T follicular helper cell (primary cell): ENCODE results near the gene TMCO1.
"Not testable (repeated sequence)": the region's sequence is repeated elsewhere in the genome, so short reads cannot be mapped to it uniquely, and the experiment has no call there.

ENCODE experiments used
- DNase-seq: peaks from one replicate; pipeline ENCODE4 v3.0.0-alpha.2; 2020; ENCODE audit warnings: low read depth
- total RNA-seq, 2 experiments: gene quantifications; one replicate each; lab custom pipeline; 2026; lab: John Stamatoyannopoulos, UW

Gene TMCO1, protein sequence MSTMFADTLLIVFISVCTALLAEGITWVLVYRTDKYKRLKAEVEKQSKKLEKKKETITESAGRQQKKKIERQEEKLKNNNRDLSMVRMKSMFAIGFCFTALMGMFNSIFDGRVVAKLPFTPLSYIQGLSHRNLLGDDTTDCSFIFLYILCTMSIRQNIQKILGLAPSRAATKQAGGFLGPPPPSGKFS
- 71.7 to 118 reads per million in 2 experiments for total RNA-seq

GRCh38 chr1:165768513-165769394 lies at the start of gene TMCO1:
TMCO1 (minus strand) TSS chr1:165768868; CDS start chr1:165768751, 117 bp downstream.
- peak; percentile 93 for DNase-seq

DNA sequence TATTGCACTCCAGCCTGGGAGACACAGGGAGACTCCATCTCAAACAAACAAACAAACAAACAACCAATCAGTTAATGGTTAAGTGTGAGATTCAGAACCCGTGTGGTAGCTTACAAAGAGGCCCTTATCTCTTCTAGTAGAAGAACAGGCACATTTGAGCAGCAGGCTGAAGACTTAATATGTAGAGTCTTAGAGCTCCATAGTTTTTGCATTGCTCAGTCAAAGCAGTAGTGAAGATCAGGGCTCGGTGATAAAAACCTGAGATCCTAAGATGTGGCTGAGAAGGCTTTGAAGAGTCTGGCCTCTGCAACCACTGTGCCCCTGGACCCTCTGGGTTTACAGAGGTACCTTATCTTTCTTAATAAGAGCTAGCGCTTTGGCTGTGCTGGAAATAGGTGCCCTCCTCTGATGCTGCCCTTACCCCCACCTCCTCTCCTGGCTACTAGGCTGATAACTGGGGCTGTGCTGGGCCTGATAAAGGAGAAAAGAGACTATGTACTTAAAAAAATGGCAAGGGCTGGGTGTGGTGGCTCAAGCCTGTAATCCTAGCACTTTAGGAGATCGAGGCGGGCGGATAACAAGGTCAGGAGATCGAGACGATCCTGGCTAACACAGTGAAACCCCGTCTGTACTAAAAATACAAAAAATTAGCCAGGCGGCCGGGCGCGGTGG lies 48.3 kb upstream of the TMCO1 start:
- DNase-seq: no peak

DNA sequence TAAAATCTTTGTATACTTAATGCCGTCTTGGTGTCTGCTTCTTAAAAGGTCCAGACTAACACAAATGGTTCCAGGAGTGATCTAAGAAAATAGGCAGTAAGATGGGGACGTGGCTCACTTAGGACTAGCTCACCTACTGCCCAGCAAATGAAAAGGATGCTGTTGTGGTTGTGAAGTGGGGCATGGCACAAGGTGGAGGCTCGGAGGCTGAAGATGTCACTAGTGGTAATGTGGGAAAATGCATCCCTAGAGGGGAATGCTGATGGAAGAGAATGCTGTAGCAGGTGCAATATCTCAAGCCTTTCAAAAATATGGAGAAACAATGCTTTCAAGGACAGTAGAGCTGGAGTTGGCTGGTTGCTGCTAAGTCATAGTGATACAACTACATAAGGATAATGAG lies 47.5 kb upstream of the TMCO1 start:
- DNase-seq: no peak

- no peak for DNase-seq
These were observed 47.1 kb upstream of the TMCO1 start for GRCh38 chr1:165815725-165816124.

DNA sequence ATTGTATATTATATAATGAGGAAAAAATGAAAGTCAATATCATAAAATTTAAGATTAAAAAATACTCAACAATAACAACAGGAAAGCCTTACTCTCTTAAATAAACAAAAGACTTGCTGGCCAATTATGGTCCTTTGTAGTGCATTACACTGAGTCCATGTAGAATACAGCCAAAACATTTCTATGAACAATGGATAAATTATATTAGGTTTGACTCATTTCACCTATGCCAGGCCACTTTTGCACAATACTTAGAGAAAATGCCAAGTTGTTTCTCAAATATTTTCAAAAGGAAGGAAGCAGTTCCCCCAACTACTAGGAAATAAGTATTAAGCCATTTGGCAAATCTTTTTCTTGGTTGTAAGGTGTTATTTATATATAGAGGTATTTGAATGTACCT lies 38.9 kb upstream of the TMCO1 start:
- DNase-seq: no peak

DNA sequence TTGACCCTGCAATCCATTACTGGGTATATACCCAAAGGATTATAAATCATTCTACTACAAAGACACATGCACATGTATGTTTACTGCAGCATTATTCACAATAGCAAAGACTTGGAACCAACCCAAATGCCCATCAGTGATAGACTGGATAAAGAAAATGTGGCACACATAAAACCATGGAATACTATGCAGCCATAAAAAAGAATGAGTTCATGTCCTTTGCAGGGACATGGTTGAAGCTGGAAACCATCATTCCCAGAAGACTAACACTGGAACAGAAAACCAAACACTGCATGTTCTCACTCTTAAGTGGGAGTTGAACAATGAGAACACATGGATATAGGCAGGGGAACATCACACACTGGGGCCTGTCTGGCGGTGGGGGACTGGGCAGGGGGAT lies 35.8 kb upstream of the TMCO1 start:
- not testable (repeated sequence) for DNase-seq

- DNase-seq: no peak
These were observed 30.7 kb upstream of the TMCO1 start for GRCh38 chr1:165799387-165799786.

DNA sequence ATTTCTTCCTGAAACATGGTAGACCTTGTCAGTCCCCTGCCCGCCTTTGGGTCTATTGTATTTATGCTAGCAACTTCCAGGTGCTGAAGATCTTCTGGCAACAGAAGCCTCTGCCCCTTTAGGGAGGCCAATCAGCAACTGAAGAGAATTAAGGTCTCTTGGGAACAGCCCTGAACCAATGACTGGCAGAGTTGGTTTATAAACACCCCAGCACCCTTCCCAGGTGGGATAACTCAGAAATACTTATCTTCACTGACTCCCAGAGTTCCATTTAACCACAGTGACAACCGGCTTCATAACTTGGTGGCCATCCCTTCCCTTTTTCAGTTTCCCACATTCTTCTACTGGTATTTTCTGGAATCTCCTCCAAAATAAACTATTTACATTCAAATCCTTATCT lies 27.2 kb upstream of the TMCO1 start:
- no peak for DNase-seq

DNA sequence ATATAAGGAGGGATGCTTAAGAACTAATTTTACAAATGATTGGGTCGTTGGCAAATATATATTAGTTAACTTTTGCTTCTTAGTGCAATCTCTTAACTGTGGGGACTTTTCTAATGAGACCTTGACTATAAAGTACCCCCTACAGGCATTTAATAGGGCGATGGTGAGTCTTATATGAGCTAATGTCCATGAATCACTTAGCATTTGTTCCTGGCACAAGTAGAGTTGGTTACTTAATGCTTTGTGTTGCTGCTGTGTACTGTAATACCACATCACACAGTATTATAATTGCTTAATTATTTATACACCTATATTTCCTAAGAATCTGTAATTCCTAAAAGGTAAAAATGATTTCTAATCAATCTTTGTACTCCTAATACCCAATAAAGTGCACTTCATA lies 25.3 kb upstream of the TMCO1 start:
- DNase-seq: no peak

- DNase-seq: no peak
These were observed 19.1 kb upstream of the TMCO1 start for GRCh38 chr1:165787741-165788140.

DNA sequence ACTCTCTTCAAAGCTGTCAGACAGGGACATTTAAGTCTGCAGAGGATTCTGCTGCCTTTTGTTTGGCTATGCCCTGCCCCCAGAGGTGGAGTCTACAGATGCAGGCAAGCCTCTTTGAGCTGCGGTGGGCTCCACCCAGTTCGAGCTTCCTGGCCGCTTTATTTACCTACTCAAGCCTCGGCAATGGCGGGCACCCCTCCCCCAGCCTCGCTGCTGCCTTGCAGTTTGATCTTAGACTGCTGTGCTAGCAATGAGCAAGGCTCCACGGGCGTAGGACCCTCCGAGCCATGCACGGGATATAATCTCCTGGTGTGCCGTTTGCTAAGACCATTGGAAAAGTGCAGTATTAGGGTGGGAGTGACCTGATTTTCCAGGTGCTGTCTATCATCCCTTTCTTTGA lies 14.9 kb upstream of the TMCO1 start:
- DNase-seq: not testable (repeated sequence)

DNA sequence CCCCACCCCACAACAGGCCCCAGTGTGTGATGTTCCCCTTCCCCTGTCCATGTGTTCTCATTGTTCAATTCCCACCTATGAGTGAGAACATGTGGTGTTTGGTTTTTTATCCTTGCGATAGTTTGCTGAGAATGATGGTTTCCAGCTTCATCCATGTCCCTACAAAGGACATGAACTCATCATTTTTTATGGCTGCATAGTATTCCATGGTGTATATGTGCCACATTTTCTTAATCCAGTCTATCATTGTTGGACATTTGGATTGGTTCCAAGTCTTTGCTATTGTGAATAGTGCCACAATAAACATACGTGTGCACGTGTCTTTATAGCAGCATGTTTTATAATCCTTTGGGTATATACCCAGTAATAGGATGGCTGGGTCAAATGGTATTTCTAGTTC lies 9.5 kb upstream of the TMCO1 start:
- not testable (repeated sequence) for DNase-seq

- DNase-seq: no peak
These were observed 4.8 kb upstream of the TMCO1 start for GRCh38 chr1:165773324-165773965.

GRCh38 chr1:165772739-165773138 lies 4.1 kb upstream of the TMCO1 start:
- DNase-seq: no peak

DNA sequence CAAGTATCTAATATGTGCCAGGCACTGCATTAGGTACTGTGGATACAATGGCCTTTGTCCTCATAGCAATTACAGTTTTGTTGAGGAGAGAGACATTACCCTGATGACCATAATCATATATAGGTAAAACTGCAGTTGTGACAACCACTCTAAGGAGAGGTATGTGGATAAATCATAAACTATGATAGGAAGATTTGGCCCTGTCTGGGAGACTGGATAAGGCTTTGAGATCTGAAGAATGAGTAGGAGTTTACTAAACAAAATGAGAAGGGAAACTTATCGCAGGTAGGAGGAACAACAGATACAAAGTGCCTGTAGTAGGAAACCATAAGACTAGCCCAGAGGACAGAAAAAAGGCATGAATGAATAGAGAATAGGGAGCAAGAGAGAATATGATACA lies 4.4 kb downstream of the TMCO1 start:
- DNase-seq: no peak

GRCh38 chr1:165763442-165763841 lies 5.2 kb downstream of the TMCO1 start:
- DNase-seq: no peak

DNA sequence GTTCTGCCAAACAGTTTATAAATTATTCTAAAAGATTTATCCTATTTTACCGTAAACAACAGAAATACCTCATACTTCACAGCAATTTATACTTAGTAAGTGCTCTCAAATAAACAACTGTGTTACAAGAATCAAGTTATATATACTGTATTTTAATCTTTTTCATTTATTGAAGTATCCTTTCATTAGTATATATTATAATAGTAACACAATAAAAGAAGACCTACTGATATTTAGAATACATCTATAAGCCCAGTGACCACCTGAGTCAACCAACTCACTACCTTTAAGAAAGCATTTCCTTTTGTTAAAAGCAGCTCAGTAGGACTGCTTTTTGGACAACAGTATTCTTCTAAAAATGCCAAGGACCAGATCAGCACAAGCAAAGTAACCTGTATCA lies 5.9 kb downstream of the TMCO1 start:
- no peak for DNase-seq

- no peak for DNase-seq
These were observed 9.6 kb downstream of the TMCO1 start for GRCh38 chr1:165759095-165759494.

DNA sequence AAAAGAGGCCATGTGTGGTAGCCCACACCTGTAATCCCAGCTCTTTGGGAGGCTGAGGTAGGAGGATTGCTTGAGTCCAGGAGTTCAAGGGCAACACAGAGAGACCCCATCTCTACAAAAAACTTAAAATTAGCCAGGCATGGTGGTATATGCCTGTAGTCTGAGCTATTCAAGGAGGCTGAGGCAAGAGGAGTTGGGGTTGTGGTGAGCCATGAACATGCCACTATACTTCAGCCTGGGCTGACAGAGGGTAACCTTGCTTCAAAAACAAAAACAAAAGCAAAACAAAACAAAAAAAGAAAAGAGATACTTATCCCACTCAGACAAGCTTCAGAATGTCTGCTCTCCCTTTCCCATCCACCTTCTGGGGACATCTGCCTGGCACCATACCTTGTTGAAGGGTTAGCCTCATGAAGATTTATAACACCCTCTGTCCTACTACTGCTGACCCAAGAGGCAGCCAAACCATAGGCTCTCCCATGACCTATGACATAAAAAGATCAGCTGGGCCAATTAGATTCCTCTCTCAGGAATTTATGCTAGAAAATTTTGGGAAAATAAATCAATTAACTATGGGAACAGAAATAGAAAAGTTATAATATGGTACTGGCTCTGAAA lies 13.2 kb downstream of the TMCO1 start:
- no peak for DNase-seq

DNA sequence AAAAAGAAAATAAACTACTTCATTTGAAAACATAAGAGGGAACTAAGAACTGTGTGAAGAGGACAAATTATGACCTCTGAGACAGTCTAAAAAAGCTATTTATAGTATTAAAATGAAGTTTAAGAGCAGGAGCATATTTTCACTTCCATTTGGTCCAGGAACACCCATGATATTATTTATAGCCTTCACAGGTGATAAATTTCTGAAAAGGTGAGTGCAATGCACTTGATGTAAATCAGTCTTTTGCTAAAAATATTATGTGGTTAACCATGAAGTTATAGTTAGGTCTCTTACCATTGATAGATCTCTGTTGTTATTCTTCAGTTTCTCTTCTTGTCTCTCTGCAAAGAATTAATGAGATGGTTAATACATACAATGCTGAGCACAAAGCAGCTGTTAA lies 14.7 kb downstream of the TMCO1 start:
- DNase-seq: no peak

DNA sequence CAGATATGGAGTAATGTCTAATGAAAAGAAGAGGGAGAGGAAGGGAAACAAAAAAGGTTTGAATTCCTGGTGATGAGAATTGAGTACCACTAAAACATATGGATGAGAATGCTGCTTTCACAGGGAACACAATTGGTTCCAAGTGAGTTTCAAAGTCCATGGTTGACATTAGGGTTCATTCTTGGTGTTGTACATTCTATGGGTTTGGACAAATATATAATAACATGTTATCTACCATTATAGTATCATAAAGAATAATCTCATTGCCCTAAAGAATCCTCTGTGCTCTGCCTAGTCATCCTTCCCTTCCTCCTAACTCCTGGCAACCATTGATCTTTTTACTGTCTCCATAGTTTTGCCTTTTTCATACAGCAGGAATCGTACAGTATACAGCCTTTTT lies 20.1 kb downstream of the TMCO1 start:
- no peak for DNase-seq
